ENCODE measurements around the gene RHBDL2. TPM values are rescaled to one million over a fixed set of nuclear protein-coding genes. Genes with fewer than 3 reads are reported as not detected.
A peak's percentile ranks its signal among the peaks of the same experiment; 100 is the strongest.

RHBDL2 gene
- total and polyA plus RNA-seq, 9 of the 15 experiments (the other 6 are each of a cell fraction or from before 2014, with no cell fraction given) = not detected

GRCh38 chr1:38915352-38915948 is 26.2 kb downstream of the RHBDL2 start (continued):
- TF ChIP-seq HNRNPLL (IDR thresholded peaks at IDR 0.05; ENCODE audit: low read depth, low read length, poor library complexity, severe bottlenecking) = no peak
- 0 out of 2 replicates have a peak, but pooled peaks have one; percentile 65 for TF ChIP-seq ZBED1 (IDR thresholded peaks at IDR 0.05)
- no peak for TF ChIP-seq PTBP1 (IDR thresholded peaks at IDR 0.05; ENCODE audit: low read depth, low read length)
- TF ChIP-seq LEF1 (IDR thresholded peaks at IDR 0.05) = peak; percentile 85
- TF ChIP-seq NR4A1 (CRISPR knock-in tag; IDR thresholded peaks at IDR 0.05) = no peak
- peak; percentile 87; the same call in 1 of the 2 replicates for TF ChIP-seq NR4A1 (tag; IDR thresholded peaks at IDR 0.05)
- peak; percentile 90 for TF ChIP-seq TCF7 (IDR thresholded peaks at IDR 0.05; ENCODE audit: borderline replicate concordance)
- no peak for TF ChIP-seq FOS (IDR thresholded peaks at IDR 0.05; ENCODE audit: extremely low read depth, insufficient read length)
- no peak for TF ChIP-seq MCM2 (IDR thresholded peaks at IDR 0.05; ENCODE audit: low read depth)
- TF ChIP-seq ZBTB8A (IDR thresholded peaks at IDR 0.05; ENCODE audit: partially characterized antibody) = no peak
- TF ChIP-seq ZNF407 (IDR thresholded peaks at IDR 0.05; ENCODE audit: low read depth) = no peak
- no peak for TF ChIP-seq PTTG1 (tag; IDR thresholded peaks at IDR 0.05; ENCODE audit: low read depth)
- no peak for TF ChIP-seq XRCC4 (IDR thresholded peaks at IDR 0.05; ENCODE audit: extremely low read depth, insufficient read depth, insufficient read length)
- TF ChIP-seq BRD9 (IDR thresholded peaks at IDR 0.05; ENCODE audit: low read depth, partially characterized antibody) = no peak
- TF ChIP-seq MITF (IDR thresholded peaks at IDR 0.05) = no peak
- TF ChIP-seq SAP30 (IDR thresholded peaks at IDR 0.05; ENCODE audit: borderline replicate concordance, insufficient read depth, low read depth, low read length, poor library complexity, severe bottlenecking) = peak; percentile 55
- no peak for TF ChIP-seq ZNF717 (CRISPR knock-in tag; IDR thresholded peaks at IDR 0.05)
- no peak for TF ChIP-seq NR0B1 (IDR thresholded peaks at IDR 0.05; ENCODE audit: partially characterized antibody)
- TF ChIP-seq TBP (optimal IDR thresholded peaks at IDR 0.05; ENCODE audit: low read depth, low read length) = no peak

All from K562 (cell line).